Peyer's patch (tissue), 4 donors: ENCODE results near the gene PIK3R5.

Experiments
- CTCF ChIP-seq, 6 experiments: fragments of 450-650 bp in 4 of 6; fragments of 200-600 bp in 2 of 6; sonication (generic) in 1 of 6; IDR thresholded peaks; one replicate each; pipeline ENCODE4 v1.5.1; 2017 to 2019; ENCODE audit warnings: antibody characterized with exemption in 6 of 6, mild to moderate bottlenecking in 3 of 6, moderate library complexity in 1 of 6
- POLR2A ChIP-seq, 2 donors: fragments of 450-650 bp; IDR thresholded peaks; one replicate each; pipeline ENCODE4 v1.5.1; 2017; ENCODE audit warnings: antibody characterized with exemption in 2 of 2, mild to moderate bottlenecking in 2 of 2, moderate library complexity in 2 of 2

- no peak for TF ChIP-seq CTCF (IDR thresholded peaks at IDR 0.05)
- TF ChIP-seq POLR2A (IDR thresholded peaks at IDR 0.05) = no peak
These were observed 19.0 kb downstream of the PIK3R5 start for GRCh38 chr17:8946476-8946875.
